Pancreas (tissue), 10 donors: ENCODE results near the gene AIFM2. TPM values are rescaled to one million over a fixed set of nuclear protein-coding genes. Genes with fewer than 3 reads are reported as not detected.

ENCODE experiments used
- ATAC-seq, 4 donors: fragments of 200-7000 bp; cut with Tn5 transposase; one replicate each; pipeline versions ENCODE4 v1.8.0 to v1.9.1; 2020; ENCODE audit warnings: mild to moderate bottlenecking in 4 of 4, moderate library complexity in 4 of 4
- DNase-seq, 6 donors: peaks; one replicate each; pipeline ENCODE4 v3.0.0-alpha.2; 2020
- FAIRE-seq: peaks from 2 replicates; lab custom pipeline; 2012; peaks lifted over from hg19 to GRCh38; lab: Jason Lieb, UNC
- H3K27ac ChIP-seq, 4 donors: fragments of 200-600 bp; sonication (generic); 1 replicate in 3 of 4; 2 replicates in 1 of 4; pipeline versions ENCODE4 v1.5.0 to v1.8.0; 2020
- H3K27me3 ChIP-seq, 4 donors: fragments of 200-600 bp; one replicate each; pipeline ENCODE4 v1.8.0; 2021
- H3K36me3 ChIP-seq, 3 donors: fragments of 200-600 bp; sonication (generic) in 1 of 3; one replicate each; pipeline versions ENCODE4 v1.5.0 to v1.8.0; 2020 to 2021
- H3K4me1 ChIP-seq, 3 donors: fragments of 200-600 bp; one replicate each; pipeline ENCODE4 v1.8.0; 2021
- H3K4me3 ChIP-seq, 4 donors: fragments of 200-600 bp; sonication (generic) in 2 of 4; one replicate each; pipeline versions ENCODE4 v1.5.0 to v1.8.0; 2020 to 2021
- H3K9me3 ChIP-seq, 4 donors: fragments of 200-600 bp; one replicate each; pipeline ENCODE4 v1.8.0; 2021
- WGBS, 2 donors: extraction: QIAGEN DNeasy Blood & Tissue Kit; methylation state at CpG; one replicate each; pipeline ENCODE4 v1.1.7; 2013; 5-methylcytosine and 5-hydroxymethylcytosine counted together
- intact Hi-C, 3 donors: fragments of 100-400 bp; cut with DNase I; formaldehyde crosslinking; loops; one replicate each; pipeline versions ENCODE4 v1.11.1 to v1.14.2; 2022
- polyA plus RNA-seq, 2 donors: library from polyadenylated mRNA; stranded (reverse); fragments of 200-250 nt; gene quantifications; one replicate each; pipeline ENCODE4 v1.2.3, GENCODE V29; 2013
- total RNA-seq, 6 donors: library from RNA; stranded (reverse); fragmentation: NEBNext Ultra II Directional in 4 of 6; extraction: Animal tissue kit (Norgen Biotek cat#: 25700) in 4 of 6; gene quantifications; one replicate each; pipeline versions ENCODE4 v1.2.1 to v1.2.4, GENCODE V29; 2021 to 2023
- TF ChIP-seq, protein P1 (sequence below), 4 donors: fragments of 200-600 bp; sonication (generic) in 3 of 4; IDR thresholded peaks; one replicate each; pipeline versions ENCODE4 v1.5.0 to v1.8.0; 2021; ENCODE audit warnings: antibody characterized with exemption in 4 of 4
- donor health status: healthy with polysubstance abuse.
- donor health status: DM: no; HTN: no; CAD: no; lungs with moderate emphysema.
- donor health status: DM: no; HTN: no; CAD: no.
- donor health status: control.
- donor health status: control.
- donor health status: Bipolar disorder and iron deficiency.
- donor health status: DM: yes; HTN: yes; CAD: no.
- donor health status: DM: no; HTN: no; CAD: no.
- donor health status: DM: no; HTN: no; CAD: no.
- donor health status: DM: yes; HTN: yes; CAD: no.

Gene AIFM2
- total and polyA plus RNA-seq, 8 donors, result 2.0 to 5.0 (median 3.6) TPM

DNA sequence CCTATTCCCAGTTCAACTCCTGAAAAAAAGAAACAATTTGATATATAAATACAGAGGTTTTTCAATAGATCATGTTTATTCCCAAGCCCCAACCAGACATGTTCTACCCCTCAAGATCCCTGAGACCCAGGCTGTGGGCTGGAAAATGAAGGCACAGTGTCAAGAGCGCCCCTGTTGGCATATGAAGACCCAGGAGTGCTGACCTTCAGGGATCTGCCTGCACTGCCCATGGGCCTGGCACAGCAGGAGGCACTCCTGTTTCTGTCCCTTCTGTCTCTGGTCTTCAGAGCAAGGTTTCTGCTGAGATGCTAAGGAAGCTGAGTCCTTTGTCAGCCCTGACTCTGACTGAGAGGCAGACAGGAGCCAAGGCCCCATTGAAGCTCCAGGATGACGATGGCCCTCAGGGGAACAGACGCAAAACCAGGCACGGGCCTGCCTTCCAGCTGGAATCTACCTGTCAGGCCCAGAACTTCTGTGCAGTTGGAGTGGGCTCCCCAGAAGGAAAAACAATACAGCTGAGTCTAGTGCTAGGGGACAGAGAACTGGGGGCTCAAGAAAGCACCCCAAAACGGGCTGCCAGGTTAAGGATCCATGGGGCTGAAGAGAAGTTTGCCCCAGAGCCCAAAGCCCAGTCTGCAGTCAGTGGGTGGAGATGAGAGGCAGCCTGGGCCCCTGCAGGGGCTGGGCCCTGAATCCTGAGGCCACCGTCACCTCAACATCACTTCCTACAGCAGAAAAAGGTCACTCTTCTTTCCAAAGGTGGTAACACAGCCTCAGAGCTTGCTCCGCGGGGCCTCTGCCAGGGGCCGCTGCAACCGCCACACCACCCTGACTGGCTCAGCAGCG is 6.7 kb upstream of the AIFM2 start:
- no peak for FAIRE-seq
- Histone ChIP-seq H3K27me3 (no peaks in the 10 kb centered on the region), H3K27ac (no peak overlapping the region), H3K4me1 (peaks cover 0 to 3% (median 0%) of the 10 kb centered on the region in 3 donors), H3K36me3 (no peaks in the 10 kb centered on the region), H3K9me3 (no peaks in the 10 kb centered on the region), H3K4me3 (no peak overlapping the region)
- 90 to 91% methylated on average over 11 of the region's 11 CpGs for WGBS, 2 donors
- intact Hi-C loops, result no loop called here
- no peak for DNase-seq
- TF ChIP-seq, protein P1, sequence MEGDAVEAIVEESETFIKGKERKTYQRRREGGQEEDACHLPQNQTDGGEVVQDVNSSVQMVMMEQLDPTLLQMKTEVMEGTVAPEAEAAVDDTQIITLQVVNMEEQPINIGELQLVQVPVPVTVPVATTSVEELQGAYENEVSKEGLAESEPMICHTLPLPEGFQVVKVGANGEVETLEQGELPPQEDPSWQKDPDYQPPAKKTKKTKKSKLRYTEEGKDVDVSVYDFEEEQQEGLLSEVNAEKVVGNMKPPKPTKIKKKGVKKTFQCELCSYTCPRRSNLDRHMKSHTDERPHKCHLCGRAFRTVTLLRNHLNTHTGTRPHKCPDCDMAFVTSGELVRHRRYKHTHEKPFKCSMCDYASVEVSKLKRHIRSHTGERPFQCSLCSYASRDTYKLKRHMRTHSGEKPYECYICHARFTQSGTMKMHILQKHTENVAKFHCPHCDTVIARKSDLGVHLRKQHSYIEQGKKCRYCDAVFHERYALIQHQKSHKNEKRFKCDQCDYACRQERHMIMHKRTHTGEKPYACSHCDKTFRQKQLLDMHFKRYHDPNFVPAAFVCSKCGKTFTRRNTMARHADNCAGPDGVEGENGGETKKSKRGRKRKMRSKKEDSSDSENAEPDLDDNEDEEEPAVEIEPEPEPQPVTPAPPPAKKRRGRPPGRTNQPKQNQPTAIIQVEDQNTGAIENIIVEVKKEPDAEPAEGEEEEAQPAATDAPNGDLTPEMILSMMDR (IDR thresholded peaks at IDR 0.05), result no peak
- ATAC-seq, result no peak

DNA sequence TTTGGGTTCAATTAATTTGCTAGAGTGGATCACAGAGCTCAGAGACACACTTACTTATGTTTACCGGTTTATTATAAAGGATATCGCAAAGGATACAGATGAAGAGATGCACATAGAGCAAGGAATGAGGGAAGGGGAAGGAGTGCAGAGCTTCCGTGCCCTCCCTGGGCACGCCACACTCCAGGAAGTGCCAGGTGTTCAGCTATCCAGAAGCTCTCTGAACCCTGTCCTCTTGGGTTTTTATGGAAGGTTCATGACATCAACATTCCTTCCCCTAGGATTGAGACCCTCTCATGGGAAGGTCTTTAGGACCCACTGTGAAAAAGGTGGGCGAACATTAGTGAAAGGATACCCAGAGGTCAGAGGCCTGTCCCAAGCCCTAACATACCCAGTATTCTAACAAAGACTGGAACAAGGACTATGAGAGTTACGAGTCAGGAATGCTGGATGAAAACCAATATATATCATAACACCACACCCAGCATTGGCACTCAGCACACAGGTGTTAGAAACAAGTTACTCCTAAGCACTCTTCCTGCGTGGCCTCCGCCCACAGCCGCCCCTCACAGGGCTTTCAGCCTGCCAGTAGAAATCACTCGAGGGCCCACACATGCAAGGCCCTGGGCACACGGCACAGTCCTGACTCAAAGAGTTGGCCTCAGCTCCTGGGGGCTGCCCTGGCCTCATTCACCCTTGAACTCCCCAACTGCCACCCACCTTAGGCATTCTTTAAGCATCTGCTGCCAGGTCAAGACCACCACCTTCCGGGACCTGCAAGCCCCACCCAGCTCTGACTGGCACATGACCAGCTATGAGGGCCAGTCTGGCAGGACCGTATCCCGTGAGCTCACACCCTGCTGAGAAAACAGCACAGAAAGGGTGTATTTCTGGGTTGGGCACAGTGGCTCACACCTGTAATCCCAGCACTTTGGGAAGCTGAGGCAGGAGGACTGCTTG is 5.6 kb upstream of the AIFM2 start:
- Histone ChIP-seq H3K27me3 (no peaks in the 10 kb centered on the region), H3K9me3 (no peaks in the 10 kb centered on the region), H3K4me3 (no peak overlapping the region), H3K4me1 (peaks cover 0 to 3% (median 0%) of the 10 kb centered on the region in 3 donors), H3K27ac (no peak overlapping the region), H3K36me3 (no peaks in the 10 kb centered on the region)
- 91 to 94% methylated on average over 14 of the region's 14 CpGs for WGBS, 2 donors
- intact Hi-C loops, result no loop called here
- TF ChIP-seq, protein P1 (IDR thresholded peaks at IDR 0.05), result no peak
- ATAC-seq, result peak in 1 of 4 donors; percentile 6
- no peak for FAIRE-seq
- DNase-seq, result no peak

DNA sequence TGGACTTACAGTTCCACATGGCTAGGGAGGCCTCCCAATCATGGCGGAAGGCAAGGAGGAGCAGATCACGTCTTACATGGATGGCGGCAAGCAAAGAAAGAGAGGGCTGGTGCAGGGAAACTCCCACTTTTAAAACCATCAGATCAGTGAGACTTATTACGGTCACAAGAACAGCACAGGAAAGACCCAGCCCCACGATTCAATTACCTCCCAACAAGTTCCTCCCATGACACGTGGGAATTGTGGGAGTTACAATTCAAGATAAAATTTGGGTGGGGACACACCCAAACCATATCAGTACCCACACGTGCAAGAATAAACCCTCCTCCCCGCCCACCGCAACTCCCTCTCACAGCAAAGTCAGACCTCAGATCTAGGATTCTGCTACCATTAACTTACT is 4.5 kb upstream of the AIFM2 start:
- no peaks in the 10 kb centered on the region for H3K27me3 ChIP-seq
- no peak overlapping the region for H3K4me3 ChIP-seq
- H3K36me3 ChIP-seq, result no peaks in the 10 kb centered on the region
- ATAC-seq, result no peak
- FAIRE-seq, result no peak
- peaks cover 0 to 3% (median 0%) of the 10 kb centered on the region in 3 donors for H3K4me1 ChIP-seq
- no peaks in the 10 kb centered on the region for H3K9me3 ChIP-seq
- 91% methylated on average over 9 of the region's 9 CpGs for WGBS, 2 donors
- no peak overlapping the region for H3K27ac ChIP-seq
- TF ChIP-seq, protein P1 (IDR thresholded peaks at IDR 0.05), result no peak
- DNase-seq, result no peak
- intact Hi-C loops, result no loop called here

DNA sequence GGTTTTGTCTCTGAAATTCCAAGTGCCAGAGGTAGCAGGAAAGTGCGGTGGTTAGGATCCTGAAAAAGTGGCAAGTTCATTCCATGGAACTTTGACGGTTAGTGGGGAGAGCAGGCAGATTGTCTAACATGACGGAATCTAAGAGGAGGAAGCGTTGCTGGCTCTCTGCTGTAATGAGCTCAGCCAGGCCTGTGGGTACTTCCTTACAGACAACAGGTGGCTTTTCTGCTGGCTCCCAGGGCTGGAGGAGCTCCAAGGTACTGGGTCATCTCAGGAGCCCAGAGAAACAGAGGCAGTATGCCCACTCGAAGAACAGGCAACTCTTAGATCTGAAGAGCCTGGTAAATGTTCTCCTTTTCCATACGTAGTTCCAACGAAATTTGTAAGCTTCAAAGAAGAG is 3.1 kb upstream of the AIFM2 start:
- FAIRE-seq (no peak), ATAC-seq (peak in 1 of 4 donors; percentile 40), DNase-seq (peak in 2 of 6 donors; percentile 50 to 54)
- Histone ChIP-seq H3K4me1 (peaks cover 0 to 3% (median 0%) of the 10 kb centered on the region in 3 donors), H3K36me3 (no peaks in the 10 kb centered on the region), H3K9me3 (no peaks in the 10 kb centered on the region), H3K27ac (no peak overlapping the region), H3K27me3 (no peaks in the 10 kb centered on the region), H3K4me3 (no peak overlapping the region)
- intact Hi-C loops, result no loop called here
- 57 to 68% methylated on average over 7 of the region's 7 CpGs for WGBS, 2 donors
- TF ChIP-seq, protein P1 (IDR thresholded peaks at IDR 0.05), result no peak
